Parathyroid adenoma (tissue), 2 donors: ENCODE results near the gene OPRL1.
"Not testable (repeated sequence)": the region's sequence is repeated elsewhere in the genome, so short reads cannot be mapped to it uniquely, and the experiment has no call there.

ENCODE experiments used
- H2AFZ ChIP-seq: fragments of 300-600 bp; sonication (generic); one replicate; pipeline ENCODE4 v1.7.0; 2017; ENCODE audit warnings: antibody characterized with exemption, mild to moderate bottlenecking
- H3K27ac ChIP-seq: fragments of 300-600 bp; sonication (generic); one replicate; pipeline ENCODE4 v1.7.0; 2017
- H3K27me3 ChIP-seq: fragments of 300-600 bp; sonication (generic); one replicate; pipeline ENCODE4 v1.7.0; 2017; ENCODE audit warnings: low read length; ENCODE audit not compliant: control insufficient read depth, insufficient read depth
- H3K36me3 ChIP-seq: fragments of 300-600 bp; sonication (generic); one replicate; pipeline ENCODE4 v1.7.0; 2017; ENCODE audit warnings: low read length; ENCODE audit not compliant: control insufficient read depth, insufficient read depth
- H3K4me1 ChIP-seq: fragments of 300-600 bp; sonication (generic); one replicate; pipeline ENCODE4 v1.7.0; 2017; ENCODE audit warnings: control low read depth
- H3K4me2 ChIP-seq: fragments of 300-600 bp; sonication (generic); one replicate; pipeline ENCODE4 v1.7.0; 2017; ENCODE audit warnings: low read length
- H3K4me3 ChIP-seq: fragments of 300-600 bp; sonication (generic); one replicate; pipeline ENCODE4 v1.7.0; 2017; ENCODE audit warnings: low read depth, low read length
- H3K79me2 ChIP-seq: fragments of 300-600 bp; sonication (generic); one replicate; pipeline ENCODE4 v1.7.0; 2017; ENCODE audit warnings: control low read depth
- H3K9ac ChIP-seq: fragments of 300-600 bp; sonication (generic); one replicate; pipeline ENCODE4 v1.7.0; 2017; ENCODE audit warnings: mild to moderate bottlenecking
- H3K9me3 ChIP-seq: fragments of 300-600 bp; sonication (generic); one replicate; pipeline ENCODE4 v1.7.0; 2017; ENCODE audit warnings: low read length; ENCODE audit not compliant: control insufficient read depth
- CTCF ChIP-seq: fragments of 300-600 bp; sonication (generic); IDR thresholded peaks from one replicate; pipeline ENCODE4 v1.7.0; 2017; ENCODE audit warnings: antibody characterized with exemption, mild to moderate bottlenecking
- donor health status: primary hyperparathyroidism.

The OPRL1 gene

GRCh38 chr20:64114356-64114971 is 34.6 kb downstream of the OPRL1 start:
- Histone ChIP-seq H3K36me3 (no peaks in the 10 kb centered on the region), H3K4me3 (no peak overlapping the region), H3K9ac (no peak overlapping the region), H3K9me3 (no peaks in the 10 kb centered on the region), H3K27me3 (no peaks in the 10 kb centered on the region), H3K4me2 (no peak overlapping the region), H3K4me1 (peaks cover 46% of the 10 kb centered on the region), H3K27ac (no peak overlapping the region), H3K79me2 (peaks cover 2% of the 10 kb centered on the region), H2AFZ (no peak overlapping the region)
- no peak for TF ChIP-seq CTCF

GRCh38 chr20:64115171-64115911 is 35.5 kb downstream of the OPRL1 start:
- Histone ChIP-seq H3K27me3 (no peaks in the 10 kb centered on the region), H3K27ac (peak overlapping the region; percentile 9), H3K36me3 (no peaks in the 10 kb centered on the region), H3K4me2 (no peak overlapping the region), H2AFZ (no peak overlapping the region), H3K9ac (no peak overlapping the region), H3K4me3 (no peak overlapping the region), H3K79me2 (peaks cover 2% of the 10 kb centered on the region), H3K9me3 (no peaks in the 10 kb centered on the region), H3K4me1 (peaks cover 47% of the 10 kb centered on the region)
- no peak for TF ChIP-seq CTCF

- peaks cover 2% of the 10 kb centered on the region for H3K79me2 ChIP-seq
- no peaks in the 10 kb centered on the region for H3K36me3 ChIP-seq
- no peaks in the 10 kb centered on the region for H3K27me3 ChIP-seq
- no peak overlapping the region for H2AFZ ChIP-seq
- no peak for TF ChIP-seq CTCF
- peaks cover 47% of the 10 kb centered on the region for H3K4me1 ChIP-seq
- no peaks in the 10 kb centered on the region for H3K9me3 ChIP-seq
- H3K9ac ChIP-seq, result no peak overlapping the region
- no peak overlapping the region for H3K4me2 ChIP-seq
- H3K27ac ChIP-seq, result peak overlapping the region; percentile 65
- H3K4me3 ChIP-seq, result no peak overlapping the region
Observed at GRCh38 chr20:64116016-64116415, 36.1 kb downstream of the OPRL1 start.

- Histone ChIP-seq H3K9me3 (no peaks in the 10 kb centered on the region), H2AFZ (no peak overlapping the region), H3K79me2 (peaks cover 4% of the 10 kb centered on the region), H3K4me3 (no peak overlapping the region), H3K27me3 (no peaks in the 10 kb centered on the region), H3K9ac (no peak overlapping the region), H3K27ac (peak overlapping the region; percentile 65), H3K36me3 (no peaks in the 10 kb centered on the region), H3K4me1 (peaks cover 46% of the 10 kb centered on the region), H3K4me2 (no peak overlapping the region)
- TF ChIP-seq CTCF, result no peak
Observed at GRCh38 chr20:64116541-64117431, 36.9 kb downstream of the OPRL1 start.

GRCh38 chr20:64117432-64117777 is 37.5 kb downstream of the OPRL1 start:
- H2AFZ ChIP-seq, H3K9ac ChIP-seq, H3K9me3 ChIP-seq, H3K36me3 ChIP-seq, H3K4me3 ChIP-seq, H3K27me3 ChIP-seq, H3K79me2 ChIP-seq, H3K4me2 ChIP-seq: not testable (repeated sequence)
- Histone ChIP-seq H3K27ac (peak overlapping the region; percentile 65), H3K4me1 (peaks cover 39% of the 10 kb centered on the region)
